Activated T-helper 17 cell treated with anti-CD3 and anti-CD28 coated beads, Interleukin-2, amount 50 U/mL, for 72 hours (primary cell): ENCODE results near the gene FKBP11. TPM values are rescaled to one million over a fixed set of nuclear protein-coding genes. Genes with fewer than 3 reads are reported as not detected.

Experiments
- ATAC-seq: fragments of 150-1000 bp; cut with Tn5 transposase; replicated peaks from 2 replicates; pipeline ENCODE4 v1.10.0; 2021; ENCODE audit warnings: mild to moderate bottlenecking, moderate library complexity
- H3K27ac Mint-ChIP-seq: one replicate; pipeline ENCODE4 v1.8.0; 2022; ENCODE audit warnings: mixed read lengths
- H3K27me3 Mint-ChIP-seq: one replicate; pipeline ENCODE4 v1.8.0; 2022; ENCODE audit warnings: mixed read lengths
- H3K36me3 Mint-ChIP-seq: one replicate; pipeline ENCODE4 v1.8.0; 2022; ENCODE audit warnings: low read depth, mild to moderate bottlenecking, mixed read lengths
- H3K4me1 Mint-ChIP-seq: one replicate; pipeline ENCODE4 v1.8.0; 2022; ENCODE audit warnings: mixed read lengths
- H3K4me3 Mint-ChIP-seq: one replicate; pipeline ENCODE4 v1.8.0; 2022; ENCODE audit warnings: mild to moderate bottlenecking, mixed read lengths
- H3K9me3 Mint-ChIP-seq: one replicate; pipeline ENCODE4 v1.8.0; 2022; ENCODE audit warnings: mixed read lengths
- total RNA-seq, 2 donors: library from RNA; stranded (reverse); gene quantifications; one replicate each; pipeline ENCODE4 v1.2.3, GENCODE V29; 2022

Gene FKBP11
- total RNA-seq, 2 donors from 2014 or later = 55.0 to 100 TPM

DNA sequence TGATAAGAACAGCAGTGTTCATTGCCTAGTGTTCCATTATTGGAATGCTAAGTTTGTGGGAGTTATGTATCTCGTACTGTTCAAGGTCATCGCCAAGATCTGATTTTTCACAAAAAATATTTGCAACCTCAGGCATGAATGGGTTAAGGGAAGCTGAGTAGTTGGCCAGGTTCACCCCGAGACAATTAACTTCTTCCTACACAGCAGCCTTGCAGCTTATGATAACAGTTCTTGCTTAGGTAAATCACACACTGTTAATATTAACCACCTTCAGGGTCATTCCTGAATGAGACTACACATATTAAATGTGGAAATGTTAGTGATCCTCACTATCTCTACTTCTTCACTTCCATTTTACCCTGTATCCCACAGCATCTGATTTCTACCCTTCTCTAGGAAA is 18.0 kb downstream of the FKBP11 start:
- Mint-ChIP-seq H3K36me3 (no peaks in the 10 kb centered on the region), H3K27ac (no peak overlapping the region), H3K27me3 (no peaks in the 10 kb centered on the region), H3K4me1 (no peaks in the 10 kb centered on the region), H3K4me3 (no peak overlapping the region), H3K9me3 (no peaks in the 10 kb centered on the region)
- ATAC-seq = no peak

DNA sequence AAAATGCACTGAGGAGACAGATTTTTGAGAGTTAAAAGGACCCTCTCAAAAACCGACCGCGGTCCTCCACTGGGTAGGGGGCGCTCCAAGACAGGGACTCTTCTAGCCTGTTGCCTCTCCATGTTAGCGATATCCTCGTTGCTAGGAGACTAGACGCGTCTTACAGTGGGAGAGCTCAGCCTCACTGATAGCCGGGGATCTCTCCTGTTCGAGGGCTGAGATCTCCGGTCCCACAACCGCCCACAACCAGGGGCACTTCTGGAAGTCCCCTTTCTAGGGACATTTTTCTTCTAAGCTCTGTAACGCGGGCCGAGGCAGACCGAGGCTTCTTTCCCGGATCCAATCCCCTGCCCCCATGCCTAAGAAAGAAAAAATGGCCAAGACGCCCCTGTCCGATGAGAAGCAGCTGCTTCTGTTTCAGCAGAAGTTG is 21.3 kb downstream of the FKBP11 start:
- no peaks in the 10 kb centered on the region for H3K36me3 Mint-ChIP-seq

DNA sequence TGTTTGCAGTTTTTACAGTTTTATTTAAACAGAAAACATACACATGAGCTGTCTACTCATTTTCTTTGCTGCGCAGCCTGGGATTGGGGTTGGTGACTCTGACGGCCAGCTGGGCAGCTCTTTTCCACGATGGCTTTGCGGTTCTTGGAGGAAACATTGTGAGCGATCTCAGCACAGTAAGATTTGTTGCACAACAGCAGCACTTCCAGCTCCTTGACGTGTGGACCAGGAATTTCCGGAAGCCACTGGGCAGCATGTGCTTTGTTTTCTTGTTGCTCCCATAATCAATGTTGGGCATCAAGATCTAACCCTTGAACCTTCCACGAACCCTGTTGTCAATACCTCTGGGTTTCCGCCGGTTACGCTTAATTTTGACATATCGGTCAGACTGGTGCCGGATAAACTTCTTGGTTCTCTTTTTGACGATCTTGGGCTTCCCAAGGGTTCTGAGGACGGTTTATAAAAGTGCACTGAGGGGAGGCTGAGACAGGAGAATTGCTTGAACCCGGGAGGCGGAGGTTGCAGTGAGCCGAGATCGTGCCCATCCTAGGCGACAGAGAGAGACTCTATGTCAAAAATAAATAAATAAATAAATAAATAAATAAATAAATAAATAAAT is 21.8 kb downstream of the FKBP11 start:
- H3K27ac Mint-ChIP-seq = no peak overlapping the region
- no peaks in the 10 kb centered on the region for H3K4me1 Mint-ChIP-seq
- no peaks in the 10 kb centered on the region for H3K36me3 Mint-ChIP-seq
- H3K4me3 Mint-ChIP-seq = peak overlapping the region; percentile 54
- no peaks in the 10 kb centered on the region for H3K27me3 Mint-ChIP-seq
- H3K9me3 Mint-ChIP-seq = no peaks in the 10 kb centered on the region
- no peak for ATAC-seq

More for the DNA sequence above, 21.3 kb downstream of the FKBP11 start:
- peak; percentile 84 for ATAC-seq
- Mint-ChIP-seq H3K4me3 (peak overlapping the region; percentile 54), H3K27ac (peak overlapping the region; percentile 41), H3K4me1 (no peaks in the 10 kb centered on the region), H3K9me3 (no peaks in the 10 kb centered on the region), H3K27me3 (no peaks in the 10 kb centered on the region)

DNA sequence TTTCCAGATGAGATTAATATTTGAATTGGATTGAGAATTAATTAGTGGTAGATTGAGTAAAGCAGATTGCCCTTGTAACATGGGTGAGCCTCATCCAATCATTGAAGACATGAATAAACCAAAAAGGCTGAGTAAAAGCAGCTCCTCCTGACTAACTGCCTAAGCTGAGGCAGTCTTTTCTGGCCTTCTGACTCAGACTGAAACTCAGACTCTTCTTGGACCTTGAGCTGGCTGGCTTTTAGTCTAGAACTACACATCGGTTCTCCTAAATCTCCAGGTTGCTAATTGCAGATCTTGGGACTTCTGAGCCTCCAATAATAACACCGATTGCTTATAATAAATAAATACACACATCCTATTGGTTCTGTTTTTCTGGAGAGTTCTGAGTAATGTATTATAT is 24.0 kb downstream of the FKBP11 start:
- Mint-ChIP-seq H3K4me3 (no peak overlapping the region), H3K9me3 (no peaks in the 10 kb centered on the region), H3K27me3 (no peaks in the 10 kb centered on the region), H3K36me3 (no peaks in the 10 kb centered on the region), H3K4me1 (no peaks in the 10 kb centered on the region), H3K27ac (no peak overlapping the region)
- peak; percentile 93 for ATAC-seq

DNA sequence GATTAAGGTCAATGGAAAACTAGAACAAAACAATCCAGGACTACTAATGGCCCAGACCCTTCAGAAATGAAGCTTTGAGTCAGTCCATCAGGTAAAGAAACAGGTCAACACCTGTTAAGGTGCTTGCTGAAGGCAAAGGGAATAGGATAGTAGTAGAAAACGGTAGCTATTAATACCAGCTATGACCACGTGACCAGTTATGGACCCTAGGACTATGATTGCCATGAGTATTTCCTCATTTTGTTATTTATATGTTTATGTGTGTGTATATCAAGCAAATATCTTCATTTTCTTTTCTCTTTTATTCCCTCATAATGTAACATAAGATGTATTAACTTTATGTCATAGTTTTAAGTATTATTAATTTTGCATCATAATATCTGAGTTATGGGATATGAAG is 25.6 kb downstream of the FKBP11 start:
- no peaks in the 10 kb centered on the region for H3K36me3 Mint-ChIP-seq
- ATAC-seq = no peak
- no peak overlapping the region for H3K27ac Mint-ChIP-seq
- no peaks in the 10 kb centered on the region for H3K9me3 Mint-ChIP-seq
- no peak overlapping the region for H3K4me3 Mint-ChIP-seq
- H3K27me3 Mint-ChIP-seq = no peaks in the 10 kb centered on the region
- H3K4me1 Mint-ChIP-seq = no peaks in the 10 kb centered on the region

DNA sequence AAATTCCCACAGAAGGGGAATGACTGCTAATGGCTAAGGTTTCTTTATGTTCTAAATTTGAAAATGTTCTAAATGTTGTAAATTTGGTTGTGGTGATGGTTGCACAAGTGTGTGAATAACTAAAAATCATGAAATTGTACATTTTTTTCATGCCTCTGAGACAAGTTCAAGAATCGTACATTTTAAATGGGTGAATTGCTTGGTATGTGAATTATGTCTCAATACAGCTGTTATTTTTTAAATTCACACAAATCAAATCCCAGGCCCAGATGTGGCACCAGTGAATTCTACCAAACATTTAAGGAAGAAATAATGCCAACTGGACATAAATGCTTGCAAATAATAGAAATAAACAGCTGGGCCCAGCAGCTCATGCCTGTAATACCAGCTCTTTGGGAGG is 31.0 kb downstream of the FKBP11 start:
- ATAC-seq = no peak
- Mint-ChIP-seq H3K4me1 (no peaks in the 10 kb centered on the region), H3K9me3 (no peaks in the 10 kb centered on the region), H3K36me3 (no peaks in the 10 kb centered on the region), H3K4me3 (no peak overlapping the region), H3K27ac (no peak overlapping the region), H3K27me3 (peaks cover 12% of the 10 kb centered on the region)

DNA sequence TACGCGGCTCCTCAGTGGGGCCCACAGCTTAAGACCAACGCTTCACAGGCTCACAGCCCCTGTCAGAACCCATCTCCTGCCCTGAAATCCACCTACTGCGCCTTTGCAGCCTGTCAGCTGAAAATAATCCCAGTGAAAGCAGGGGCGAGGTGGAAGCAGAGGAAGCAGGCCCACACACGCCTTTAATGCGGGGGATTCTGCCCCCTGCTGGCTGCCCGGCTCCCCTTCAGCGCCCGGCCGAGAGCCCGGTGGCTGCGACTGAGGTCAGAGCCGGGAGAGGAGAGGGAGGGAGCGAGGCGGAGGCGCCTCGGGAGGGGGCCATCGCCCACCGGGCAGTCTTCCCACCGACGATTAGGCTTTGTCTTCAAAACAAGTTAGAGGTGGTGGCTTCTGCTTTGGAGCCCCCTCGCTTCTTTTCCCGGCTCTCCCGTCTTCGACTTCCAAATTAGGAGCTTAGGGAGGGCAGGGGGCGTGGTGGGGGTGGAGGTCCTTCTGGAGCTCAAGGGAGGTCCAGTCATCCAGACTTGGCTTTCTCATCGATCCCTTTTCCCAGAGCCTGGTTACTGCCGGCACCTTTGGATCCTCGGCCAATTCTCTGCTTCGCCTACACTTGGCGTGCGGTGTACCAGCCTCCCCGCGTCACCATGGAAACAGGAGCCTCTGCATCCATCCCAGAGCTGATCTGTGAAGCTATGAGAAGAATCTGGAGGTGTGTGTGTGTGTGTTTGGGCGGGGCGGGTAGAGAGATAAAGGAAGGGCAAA is 34.5 kb downstream of the FKBP11 start:
- no peaks in the 10 kb centered on the region for H3K9me3 Mint-ChIP-seq
- H3K27ac Mint-ChIP-seq = no peak overlapping the region
- peak; percentile 99 for ATAC-seq
- H3K4me1 Mint-ChIP-seq = no peaks in the 10 kb centered on the region
- peak overlapping the region; percentile 28 for H3K4me3 Mint-ChIP-seq
- no peaks in the 10 kb centered on the region for H3K36me3 Mint-ChIP-seq
- H3K27me3 Mint-ChIP-seq = peaks cover 12% of the 10 kb centered on the region

DNA sequence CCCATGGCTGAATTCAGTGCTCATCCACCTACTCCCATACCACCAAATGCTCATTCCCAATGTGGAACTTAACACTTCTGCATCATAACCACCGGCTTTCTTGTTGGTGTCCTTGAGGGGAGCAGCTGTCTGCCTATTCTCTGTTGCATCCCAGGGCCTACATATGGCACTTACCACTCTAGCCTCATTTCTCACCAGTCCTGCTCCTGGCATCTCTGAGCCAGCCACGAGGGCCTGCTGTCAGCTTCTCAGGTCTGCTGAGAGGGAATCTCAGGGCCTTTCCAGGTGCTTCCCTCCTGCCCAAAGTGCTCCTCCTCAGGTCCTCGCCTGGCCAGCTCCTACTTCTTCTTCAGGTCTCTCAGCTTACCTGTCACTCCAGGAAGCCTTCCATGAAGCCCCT is 35.6 kb downstream of the FKBP11 start:
- Mint-ChIP-seq H3K27ac (no peak overlapping the region), H3K4me3 (no peak overlapping the region), H3K36me3 (no peaks in the 10 kb centered on the region), H3K4me1 (no peaks in the 10 kb centered on the region), H3K27me3 (peaks cover 12% of the 10 kb centered on the region), H3K9me3 (no peaks in the 10 kb centered on the region)
- ATAC-seq = no peak

DNA sequence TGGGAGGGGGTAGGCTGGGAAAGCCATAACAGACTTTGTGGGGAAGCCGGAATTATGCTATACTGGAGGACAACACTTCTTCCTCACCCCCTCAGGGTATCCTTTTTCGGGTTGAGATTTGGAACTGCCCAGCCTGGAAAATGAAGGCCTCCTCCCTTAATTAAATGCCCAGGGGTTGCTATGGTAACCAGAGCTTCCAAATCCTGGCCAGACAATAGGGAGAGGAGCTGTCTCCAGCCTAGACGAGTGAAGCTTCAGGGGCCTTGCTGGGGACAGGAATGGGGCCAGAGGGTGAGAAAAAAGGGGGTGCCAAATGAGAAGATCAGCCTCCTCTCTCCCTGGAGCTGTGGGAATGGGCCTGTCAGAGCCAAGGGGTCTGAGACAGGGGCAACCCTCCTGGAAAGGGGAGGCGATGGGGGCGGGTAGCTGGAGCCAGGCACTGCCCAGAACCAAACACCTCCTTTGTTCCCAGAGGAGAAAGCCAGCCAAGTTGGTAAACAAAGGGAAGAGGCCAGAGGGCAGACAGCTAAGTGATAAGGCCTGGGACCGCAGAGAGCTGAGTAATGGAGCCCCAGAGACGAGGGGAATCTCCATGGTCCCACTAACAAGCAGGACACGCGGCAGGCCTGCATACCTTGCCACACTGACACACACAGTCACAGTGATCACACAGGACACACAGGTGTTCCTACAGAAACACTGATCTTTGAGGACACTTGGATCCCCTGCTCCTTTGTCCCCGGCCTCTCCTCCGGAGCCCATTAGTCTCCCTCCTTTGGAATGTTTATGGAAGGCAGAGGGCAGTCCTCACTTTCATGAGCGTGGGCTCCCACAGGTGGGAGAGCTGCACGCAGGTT is 41.8 kb downstream of the FKBP11 start:
- H3K4me1 Mint-ChIP-seq = no peaks in the 10 kb centered on the region
- ATAC-seq = no peak
- H3K27me3 Mint-ChIP-seq = peaks cover 18% of the 10 kb centered on the region
- H3K9me3 Mint-ChIP-seq = no peaks in the 10 kb centered on the region
- H3K27ac Mint-ChIP-seq = no peak overlapping the region
- no peak overlapping the region for H3K4me3 Mint-ChIP-seq
- H3K36me3 Mint-ChIP-seq = no peaks in the 10 kb centered on the region

DNA sequence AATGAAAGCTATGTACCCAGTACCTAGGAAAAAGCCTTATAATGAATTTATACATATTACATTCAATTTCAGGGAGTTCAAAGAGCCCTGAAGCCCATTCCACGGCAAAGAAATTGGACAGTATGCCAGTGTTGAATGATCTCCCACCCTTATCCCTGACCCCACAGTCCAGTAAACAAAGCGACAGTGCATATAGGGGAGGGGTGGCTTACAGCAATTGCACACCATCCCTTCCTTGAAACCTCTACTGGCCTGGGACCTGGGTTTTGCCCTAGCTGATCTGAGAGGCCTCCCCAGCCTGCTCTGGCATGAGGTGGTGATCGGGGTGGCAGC is 42.4 kb downstream of the FKBP11 start:
- H3K36me3 Mint-ChIP-seq = no peaks in the 10 kb centered on the region
- no peak for ATAC-seq
- H3K4me3 Mint-ChIP-seq = no peak overlapping the region
- no peaks in the 10 kb centered on the region for H3K9me3 Mint-ChIP-seq
- H3K4me1 Mint-ChIP-seq = no peaks in the 10 kb centered on the region
- no peak overlapping the region for H3K27ac Mint-ChIP-seq
- peaks cover 18% of the 10 kb centered on the region for H3K27me3 Mint-ChIP-seq

DNA sequence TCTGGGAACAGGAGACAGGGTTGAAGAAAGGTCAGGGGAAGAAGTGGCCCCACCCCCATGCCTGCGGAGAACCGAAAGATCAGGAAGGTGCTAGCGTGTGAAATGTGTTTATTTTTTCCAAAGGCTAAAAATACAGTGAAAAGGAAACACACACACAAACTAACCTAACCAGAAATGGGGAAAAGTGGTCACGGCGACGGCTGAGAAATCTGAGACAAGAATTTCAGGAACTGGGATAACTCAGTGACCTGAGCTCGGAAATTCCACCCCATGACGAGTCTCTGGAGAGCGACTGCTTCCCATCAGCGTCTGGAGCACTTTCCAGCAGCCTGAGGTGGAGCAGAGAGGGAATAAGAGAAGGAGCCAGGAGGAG is 43.0 kb downstream of the FKBP11 start:
- Mint-ChIP-seq H3K27me3 (peaks cover 18% of the 10 kb centered on the region), H3K9me3 (no peaks in the 10 kb centered on the region), H3K27ac (no peak overlapping the region), H3K36me3 (no peaks in the 10 kb centered on the region), H3K4me3 (no peak overlapping the region), H3K4me1 (no peaks in the 10 kb centered on the region)
- no peak for ATAC-seq

DNA sequence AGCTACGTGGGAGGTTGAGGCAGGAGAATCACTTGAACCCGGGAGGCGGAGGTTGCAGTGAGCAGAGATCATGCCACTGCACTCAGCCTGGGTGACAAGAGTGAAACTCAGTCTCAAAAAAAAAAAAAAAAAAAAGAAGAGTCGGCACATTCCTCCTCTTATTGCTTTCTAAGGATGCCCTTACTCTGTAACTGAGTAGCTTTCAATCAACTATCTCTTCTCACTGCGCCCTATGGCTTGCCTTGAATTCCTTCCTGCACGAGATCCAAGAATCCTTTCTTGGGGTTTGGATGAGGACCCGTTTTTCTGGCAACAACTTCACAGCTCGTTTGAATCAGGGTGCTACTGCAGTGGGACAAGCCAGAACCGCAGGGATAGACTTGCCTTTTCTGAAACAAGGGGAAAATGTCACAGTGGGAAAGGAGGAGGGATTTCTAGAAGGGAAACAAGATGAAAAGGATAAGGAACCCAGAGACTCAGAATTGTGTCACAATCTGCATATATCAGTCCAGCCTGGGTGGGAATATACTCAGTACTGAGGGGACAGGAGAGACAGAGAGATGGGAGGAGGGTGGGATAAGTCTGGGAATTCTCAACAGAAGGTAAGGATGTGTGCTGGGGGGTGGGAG is 43.5 kb downstream of the FKBP11 start:
- Mint-ChIP-seq H3K9me3 (no peaks in the 10 kb centered on the region), H3K4me3 (no peak overlapping the region), H3K27me3 (peaks cover 21% of the 10 kb centered on the region), H3K27ac (no peak overlapping the region), H3K4me1 (no peaks in the 10 kb centered on the region), H3K36me3 (no peaks in the 10 kb centered on the region)
- no peak for ATAC-seq

DNA sequence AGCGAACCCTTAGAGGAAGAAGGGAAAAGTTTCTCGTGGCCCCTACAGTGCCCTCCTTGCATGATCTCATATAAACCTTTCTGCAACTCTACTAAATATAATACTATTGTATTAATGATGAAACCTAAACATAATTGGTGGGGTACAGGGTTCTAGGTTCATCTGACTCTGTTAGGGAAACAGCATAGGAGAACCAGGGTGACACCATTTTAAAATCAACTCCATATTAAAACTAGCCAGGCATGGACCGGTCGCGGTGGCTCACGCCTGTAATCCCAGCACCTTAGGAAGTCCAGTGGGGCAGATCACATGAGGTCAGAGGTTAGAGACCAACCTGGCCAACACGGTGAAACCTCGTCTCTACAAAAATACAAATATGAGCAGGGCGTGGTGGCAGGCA is 44.6 kb downstream of the FKBP11 start:
- no peak overlapping the region for H3K27ac Mint-ChIP-seq
- no peaks in the 10 kb centered on the region for H3K36me3 Mint-ChIP-seq
- H3K27me3 Mint-ChIP-seq = peaks cover 21% of the 10 kb centered on the region
- no peak overlapping the region for H3K4me3 Mint-ChIP-seq
- no peaks in the 10 kb centered on the region for H3K9me3 Mint-ChIP-seq
- ATAC-seq = no peak
- H3K4me1 Mint-ChIP-seq = no peaks in the 10 kb centered on the region

DNA sequence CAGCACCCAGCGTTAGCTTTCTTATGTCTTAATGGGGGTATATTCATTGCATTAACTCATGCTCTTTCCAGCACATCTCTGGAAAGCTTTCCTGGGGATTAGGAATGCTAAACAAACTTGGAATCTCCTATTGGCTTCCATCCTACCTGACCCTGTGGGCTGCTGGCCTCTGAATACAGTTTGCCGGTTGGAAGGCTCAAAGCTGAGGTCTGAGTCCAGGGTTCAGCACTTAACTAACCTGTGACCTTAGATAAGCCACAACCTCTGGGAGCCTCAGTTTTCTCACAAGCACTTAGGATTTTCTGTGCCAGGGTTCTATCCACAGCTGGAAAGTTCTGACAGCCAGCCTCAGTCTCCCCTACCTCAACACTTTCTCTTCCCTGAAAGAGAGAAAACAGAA is 46.7 kb downstream of the FKBP11 start:
- no peaks in the 10 kb centered on the region for H3K36me3 Mint-ChIP-seq
- H3K4me1 Mint-ChIP-seq = no peaks in the 10 kb centered on the region
- no peak overlapping the region for H3K27ac Mint-ChIP-seq
- peaks cover 21% of the 10 kb centered on the region for H3K27me3 Mint-ChIP-seq
- ATAC-seq = no peak
- H3K4me3 Mint-ChIP-seq = no peak overlapping the region
- no peaks in the 10 kb centered on the region for H3K9me3 Mint-ChIP-seq
